ENCODE results near the gene SPG7.

- TF ChIP-seq CTCF (IDR thresholded peaks at IDR 0.05; ENCODE audit: insufficient read depth, low read depth, low read length) (no peak), EZH2 (IDR thresholded peaks at IDR 0.05; ENCODE audit: insufficient read depth, low read length) (no peak)
These were observed 38.6 kb downstream of the SPG7 start for GRCh38 chr16:89546781-89547180.

Measured in astrocyte (in vitro differentiated cells and primary cell).